Measurements from ENCODE around the gene CRIM1.

- TF ChIP-seq TAF1 (IDR thresholded peaks at IDR 0.05; ENCODE audit: borderline replicate concordance, insufficient read depth, low read length) = no peak
- TF ChIP-seq SIN3A (IDR thresholded peaks at IDR 0.05; ENCODE audit: borderline replicate concordance, insufficient read depth, low read length) = no peak
- no peak for TF ChIP-seq POLR2AphosphoS5 (IDR thresholded peaks at IDR 0.05; ENCODE audit: low read depth, low read length)
Measured at GRCh38 chr2:36513661-36514060, 158.1 kb downstream of the CRIM1 start.
